Activated naive CD4-positive, alpha-beta T cell treated with anti-CD3 and anti-CD28 coated beads, Interleukin-2, amount 50 U/mL, for 72 hours (primary cell): ENCODE data around the gene PRSS38. TPM values are rescaled to one million over a fixed set of nuclear protein-coding genes. Genes with fewer than 3 reads are reported as not detected.

Experiments
- ATAC-seq, 2 donors: fragments of 150-1000 bp; cut with Tn5 transposase; 2 replicates each; pipeline ENCODE4 v1.10.0; 2021; ENCODE audit warnings: mild to moderate bottlenecking in 2 of 2, moderate library complexity in 2 of 2
- DNase-seq, 2 donors: peaks; one replicate each; pipeline ENCODE4 v3.0.0; 2021 to 2022; ENCODE audit warnings: low spot score in 2 of 2
- H3K27ac Mint-ChIP-seq, 2 donors: one replicate each; pipeline ENCODE4 v1.8.0; 2022; ENCODE audit warnings: mild to moderate bottlenecking in 2 of 2, mixed read lengths in 2 of 2
- H3K36me3 Mint-ChIP-seq, 2 donors: one replicate each; pipeline ENCODE4 v1.8.0; 2022; ENCODE audit warnings: mixed read lengths in 2 of 2
- H3K9me3 Mint-ChIP-seq, 2 donors: one replicate each; pipeline ENCODE4 v1.8.0; 2022; ENCODE audit warnings: mixed read lengths in 2 of 2
- total RNA-seq, 2 donors: library from RNA; stranded (reverse); gene quantifications; one replicate each; pipeline ENCODE4 v1.2.3, GENCODE V29; 2022

PRSS38 gene
- total RNA-seq, 2 donors from 2014 or later: not detected

- ATAC-seq (peak in 1 of 2 donors; percentile 45), DNase-seq (peak in 1 of 2 donors; percentile 53)
- Mint-ChIP-seq H3K27ac (peak overlapping the region in 1 of 2 donors; percentile 57), H3K9me3 (no peaks in the 10 kb centered on the region), H3K36me3 (no peaks in the 10 kb centered on the region)
Measured at GRCh38 chr1:227885648-227886502, 70.4 kb downstream of the PRSS38 start.

DNA sequence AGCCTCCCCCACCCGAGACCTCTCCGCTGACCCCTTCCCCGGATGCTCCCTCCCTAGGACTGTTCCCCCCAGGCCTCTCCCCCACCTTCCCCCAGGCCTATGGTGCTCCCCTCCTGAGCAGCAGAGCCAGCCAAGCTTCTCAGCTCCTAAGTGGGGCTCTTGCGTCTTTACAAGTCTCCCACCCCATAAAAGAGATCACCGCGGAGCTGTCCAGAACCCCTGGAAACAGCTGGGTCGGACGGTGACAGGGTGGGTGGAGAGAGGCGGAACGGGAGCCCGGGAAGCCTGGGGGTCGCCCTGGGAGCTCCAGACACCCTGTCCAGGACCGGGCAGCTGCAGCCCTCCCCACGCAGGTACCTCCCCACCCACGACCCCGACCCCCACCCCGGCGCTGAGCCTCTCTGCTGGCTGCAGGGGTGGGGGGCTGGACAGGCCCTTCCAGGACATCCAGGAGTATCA lies 71.1 kb downstream of the PRSS38 start:
- Mint-ChIP-seq H3K36me3 (no peaks in the 10 kb centered on the region), H3K27ac (no peak overlapping the region), H3K9me3 (no peaks in the 10 kb centered on the region)
- ATAC-seq: no peak
- DNase-seq: peak in 1 of 2 donors; percentile 50

DNA sequence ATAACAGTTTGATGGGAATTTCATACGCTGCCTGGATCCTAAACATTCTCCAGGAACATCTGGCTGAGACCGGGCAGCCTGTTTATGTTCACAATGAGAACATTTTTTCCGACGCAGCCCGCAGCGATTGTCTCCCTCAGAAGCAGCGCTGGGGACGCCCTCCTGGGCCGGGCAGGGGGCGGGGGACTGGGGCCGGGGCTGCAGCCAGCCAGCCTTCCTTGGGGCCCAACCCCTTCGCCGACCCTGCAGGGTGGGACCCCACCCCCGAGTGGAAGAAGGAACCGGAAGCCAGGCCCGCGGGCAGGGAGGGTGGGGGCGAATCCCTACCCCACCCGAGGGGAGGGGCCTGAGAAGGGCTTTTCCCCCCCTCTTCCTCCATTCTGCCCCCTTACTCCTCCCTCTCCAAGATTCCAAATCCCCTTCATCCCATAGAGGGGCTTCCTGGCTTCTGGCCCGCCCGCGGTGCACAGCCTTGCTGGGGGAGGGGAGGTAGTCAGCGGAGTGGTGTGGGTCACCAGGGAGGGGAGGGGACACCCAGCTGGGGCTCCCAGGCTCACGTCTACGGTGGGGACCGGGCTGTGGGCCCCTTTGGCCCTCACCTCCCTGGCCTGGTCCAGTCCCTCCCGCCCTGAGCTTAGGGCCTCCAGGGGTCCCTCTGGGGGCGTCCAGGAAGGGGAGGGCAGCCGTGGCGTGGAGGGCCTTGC lies 71.7 kb downstream of the PRSS38 start:
- H3K9me3 Mint-ChIP-seq: no peaks in the 10 kb centered on the region
- no peak overlapping the region for H3K27ac Mint-ChIP-seq
- peak in 1 of 2 donors; percentile 48 for DNase-seq
- peak; percentile 30 to 34 for ATAC-seq
- no peaks in the 10 kb centered on the region for H3K36me3 Mint-ChIP-seq

DNA sequence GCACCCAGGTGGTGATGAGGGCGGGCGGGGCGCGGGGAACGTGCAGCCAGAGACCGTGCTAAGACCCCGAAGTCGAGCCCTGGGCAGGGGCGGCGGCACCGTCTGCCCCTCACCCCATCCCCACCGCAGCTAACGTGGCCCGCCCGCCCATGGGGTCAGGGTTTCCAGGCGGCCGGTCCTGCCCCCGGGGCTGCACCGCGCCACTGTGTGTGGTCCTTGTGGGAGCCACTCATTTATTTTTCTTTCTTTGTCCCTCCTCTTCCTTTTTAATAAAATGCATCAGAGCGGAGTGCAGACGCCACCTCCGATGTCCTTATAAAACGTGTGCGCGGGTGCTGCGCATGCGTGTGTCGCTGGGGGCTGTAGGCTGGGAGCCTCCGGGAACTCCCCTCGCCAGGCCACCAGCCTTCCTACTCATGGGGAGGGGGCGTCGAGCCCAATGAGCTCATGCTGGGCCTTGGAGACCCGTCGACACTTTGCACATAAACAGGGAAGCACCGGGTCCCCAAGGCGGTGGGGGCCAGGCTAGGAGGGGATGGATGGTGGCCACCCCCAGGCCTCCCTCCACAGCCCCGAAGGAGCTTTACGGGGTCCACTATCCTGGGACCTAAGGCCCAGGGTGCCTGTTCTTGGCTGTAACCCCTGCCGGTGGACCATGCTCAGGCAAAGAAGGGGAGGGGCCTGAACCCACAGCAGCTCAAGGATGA lies 72.4 kb downstream of the PRSS38 start:
- Mint-ChIP-seq H3K36me3 (no peaks in the 10 kb centered on the region), H3K9me3 (no peaks in the 10 kb centered on the region), H3K27ac (peak overlapping the region in 1 of 2 donors; percentile 22)
- DNase-seq: peak in 1 of 2 donors; percentile 55
- peak in 1 of 2 donors; percentile 4 for ATAC-seq

DNA sequence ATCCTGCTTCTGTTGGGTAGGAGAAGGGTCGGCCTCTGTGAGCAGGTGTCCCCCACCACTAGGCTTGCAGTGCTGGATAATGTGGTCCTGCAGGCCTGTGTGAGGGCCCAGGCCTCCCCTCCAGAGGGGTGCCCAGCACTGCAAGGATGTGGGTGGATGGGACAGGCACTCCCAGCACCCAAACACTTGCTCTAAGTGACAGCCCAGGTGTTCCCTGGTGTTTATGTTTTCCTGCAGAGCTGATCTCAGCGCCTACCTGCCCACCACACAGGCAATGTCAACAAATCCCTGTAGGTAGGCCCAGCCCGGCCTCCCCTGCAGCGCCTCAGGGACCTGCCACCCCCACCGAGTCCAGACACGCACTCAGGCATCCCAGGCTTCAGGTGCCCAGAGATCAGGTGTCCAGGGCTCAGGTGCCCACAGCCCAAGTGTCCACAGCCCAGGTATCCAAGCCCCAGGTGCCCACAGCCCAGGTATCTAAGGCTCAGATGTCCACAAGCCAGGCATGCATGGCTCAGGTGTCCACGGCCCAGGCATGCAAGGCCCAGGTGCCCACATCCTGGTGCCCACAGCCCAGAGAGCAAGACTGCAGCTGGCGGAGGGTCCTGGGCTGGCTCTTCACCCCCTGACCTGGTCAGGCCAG lies 73.0 kb downstream of the PRSS38 start:
- DNase-seq (peak in 1 of 2 donors; percentile 49), ATAC-seq (no peak)
- Mint-ChIP-seq H3K9me3 (no peaks in the 10 kb centered on the region), H3K27ac (no peak overlapping the region), H3K36me3 (no peaks in the 10 kb centered on the region)

DNA sequence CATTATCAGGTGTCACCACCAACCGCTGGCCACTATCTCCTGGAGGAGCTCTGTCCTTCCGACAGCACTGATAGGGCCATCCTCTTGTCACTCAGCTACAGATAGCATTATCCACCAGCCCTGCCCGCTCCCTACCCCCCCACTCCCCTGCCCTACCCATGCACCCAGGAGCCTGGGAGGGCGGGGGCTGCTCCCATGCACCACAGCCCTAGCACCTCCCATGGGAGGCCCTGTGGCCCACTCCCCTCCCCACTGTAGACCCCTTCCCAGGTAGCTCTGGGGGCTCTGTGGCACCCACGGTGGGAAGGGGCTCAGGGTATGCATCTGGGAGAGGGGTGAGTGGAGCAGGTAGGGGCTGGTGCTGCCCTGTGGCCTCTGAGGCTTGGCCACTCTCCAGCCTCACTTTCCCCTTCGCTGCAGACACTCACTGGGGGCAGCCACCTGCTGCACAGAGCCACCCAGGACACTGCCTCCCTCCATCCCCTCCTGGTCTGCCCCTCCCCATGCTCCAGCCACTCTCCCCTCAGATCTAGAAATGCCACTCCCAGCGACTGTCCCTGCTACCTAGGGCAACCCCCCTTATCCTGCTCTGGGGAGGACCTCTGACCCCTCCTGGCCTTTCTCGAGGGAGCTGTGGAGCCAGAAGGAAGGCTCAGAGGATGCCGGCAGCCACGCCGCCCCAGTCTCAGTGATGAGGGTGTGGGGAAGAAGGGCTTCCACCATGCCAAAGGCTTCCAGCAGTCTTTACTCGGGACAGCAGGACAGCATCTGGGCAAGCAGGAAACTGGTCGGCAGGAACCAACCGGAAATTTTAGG lies 73.8 kb downstream of the PRSS38 start:
- H3K27ac Mint-ChIP-seq: no peak overlapping the region
- DNase-seq (peak in 1 of 2 donors; percentile 44), ATAC-seq (no peak)
- no peaks in the 10 kb centered on the region for H3K9me3 Mint-ChIP-seq
- no peaks in the 10 kb centered on the region for H3K36me3 Mint-ChIP-seq

- ATAC-seq (no peak), DNase-seq (peak in 1 of 2 donors; percentile 46)
- Mint-ChIP-seq H3K36me3 (no peaks in the 10 kb centered on the region), H3K27ac (no peak overlapping the region), H3K9me3 (no peaks in the 10 kb centered on the region)
Measured at GRCh38 chr1:227889863-227890405, 74.5 kb downstream of the PRSS38 start.

GRCh38 chr1:227890451-227891222 lies 75.2 kb downstream of the PRSS38 start:
- DNase-seq (peak in 1 of 2 donors; percentile 28), ATAC-seq (no peak)
- Mint-ChIP-seq H3K36me3 (no peaks in the 10 kb centered on the region), H3K9me3 (no peaks in the 10 kb centered on the region), H3K27ac (no peak overlapping the region)

DNA sequence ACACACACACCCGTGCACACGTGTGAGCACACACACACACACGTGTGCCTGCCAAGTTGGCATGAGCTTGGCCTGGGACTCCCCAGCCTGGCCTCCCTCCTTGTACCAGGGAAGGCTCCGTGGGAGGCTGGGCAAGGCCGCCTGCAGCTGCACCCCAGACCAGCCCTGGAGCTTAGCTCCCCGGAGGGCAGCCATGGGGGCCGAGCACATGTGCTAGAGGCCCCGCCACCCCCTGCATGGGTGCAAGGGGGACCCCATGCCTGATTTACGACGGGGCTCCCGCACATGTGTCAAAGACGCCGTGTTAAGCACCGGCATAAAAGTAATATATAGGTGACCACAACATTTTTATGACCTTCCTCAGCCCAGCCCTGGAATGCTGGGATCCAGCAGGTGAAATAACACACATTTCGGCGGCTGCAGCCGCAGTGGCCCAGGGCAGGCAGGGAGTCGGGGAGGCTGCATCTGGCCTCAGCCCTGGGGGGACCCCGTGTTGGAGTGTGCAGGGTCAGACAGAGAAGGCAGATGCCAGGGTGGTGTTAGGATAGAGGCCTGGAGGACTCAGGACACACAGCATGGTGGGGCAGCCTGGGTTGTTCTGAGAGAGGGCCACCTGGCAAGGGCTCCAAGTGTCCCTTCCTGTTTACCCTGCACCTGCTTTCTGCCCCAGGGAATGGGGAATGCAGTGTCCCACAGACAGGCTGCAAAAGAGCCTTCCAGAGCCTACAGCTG lies 75.9 kb downstream of the PRSS38 start:
- Mint-ChIP-seq H3K9me3 (no peaks in the 10 kb centered on the region), H3K27ac (no peak overlapping the region), H3K36me3 (no peaks in the 10 kb centered on the region)
- peak in 1 of 2 donors; percentile 33 for DNase-seq
- no peak for ATAC-seq

DNA sequence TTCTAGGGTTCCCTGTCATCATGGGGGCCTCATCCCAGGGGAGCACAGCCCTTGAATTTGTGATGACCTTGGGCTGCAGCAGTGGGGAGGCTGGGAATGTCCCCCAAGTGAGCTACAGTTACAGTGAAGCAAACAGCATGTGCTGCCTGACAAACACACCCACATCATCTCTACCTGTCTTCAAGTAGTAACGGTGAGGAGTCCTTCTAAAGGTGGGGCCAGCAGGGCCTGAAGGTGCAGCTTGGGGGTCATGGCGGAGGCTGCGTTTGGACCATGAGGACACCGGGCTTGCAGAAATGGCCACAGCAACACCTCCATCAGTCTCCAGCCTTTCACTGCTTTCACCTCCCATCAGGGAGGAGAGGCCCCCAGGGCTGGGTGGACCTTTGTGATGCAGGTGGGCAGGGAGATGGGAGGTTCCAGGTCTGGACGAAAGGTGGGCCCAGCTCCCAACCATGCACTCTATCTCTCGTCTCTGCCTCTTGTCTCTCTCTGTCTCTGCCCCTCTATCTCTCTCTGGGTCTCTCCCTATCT lies 76.5 kb downstream of the PRSS38 start:
- H3K9me3 Mint-ChIP-seq: no peaks in the 10 kb centered on the region
- no peak for DNase-seq

DNA sequence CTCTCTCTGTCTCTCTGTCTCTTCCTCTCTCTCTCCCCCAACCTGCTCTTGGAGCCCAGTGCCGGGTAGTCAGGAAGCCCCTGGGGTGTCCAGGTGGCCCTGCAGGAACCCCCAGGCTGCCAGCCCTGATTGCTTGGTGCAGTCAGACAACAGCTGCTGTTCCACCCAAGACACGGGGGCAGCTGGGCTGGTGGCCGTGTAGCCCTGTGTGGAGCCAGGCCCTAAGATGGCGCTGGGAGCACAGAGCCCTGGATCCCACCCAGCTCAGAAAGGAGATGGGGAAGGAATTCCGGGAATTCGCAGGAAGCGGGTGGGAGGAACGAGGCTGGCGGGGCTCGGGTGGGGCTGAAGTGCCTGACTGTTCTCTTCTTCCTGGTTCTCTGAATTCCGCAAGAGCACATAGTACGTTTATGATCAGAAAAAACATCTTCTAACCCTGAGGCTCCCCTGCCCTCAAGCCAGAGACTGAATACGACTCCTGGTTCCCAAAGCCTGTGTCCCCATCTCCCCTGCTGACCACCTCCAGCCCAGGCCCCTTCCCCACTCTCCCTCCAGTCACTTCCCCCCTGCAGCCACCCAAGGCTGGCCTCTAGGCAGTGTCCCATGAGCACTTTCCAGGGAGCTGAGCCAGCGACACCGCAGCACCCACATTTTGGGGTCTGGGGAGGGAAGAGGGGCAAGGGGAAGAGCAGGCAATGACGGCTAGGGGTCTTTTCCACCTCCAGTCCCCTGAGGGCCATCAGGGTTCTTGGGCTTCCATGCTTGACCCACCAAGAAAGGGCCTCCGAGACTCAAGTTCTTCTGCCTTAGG lies 77.2 kb downstream of the PRSS38 start:
- DNase-seq (peak in 1 of 2 donors; percentile 40), ATAC-seq (no peak)
- Mint-ChIP-seq H3K36me3 (no peaks in the 10 kb centered on the region), H3K9me3 (no peaks in the 10 kb centered on the region), H3K27ac (peak overlapping the region in 1 of 2 donors; percentile 33)

More for the DNA sequence above, 76.5 kb downstream of the PRSS38 start:
- no peaks in the 10 kb centered on the region for H3K36me3 Mint-ChIP-seq
- H3K27ac Mint-ChIP-seq: peak overlapping the region in 1 of 2 donors; percentile 33
- ATAC-seq: no peak

GRCh38 chr1:227893300-227893948 lies 77.9 kb downstream of the PRSS38 start:
- no peaks in the 10 kb centered on the region for H3K36me3 Mint-ChIP-seq
- ATAC-seq (no peak), DNase-seq (peak in 1 of 2 donors; percentile 50)
- H3K9me3 Mint-ChIP-seq: no peaks in the 10 kb centered on the region
- H3K27ac Mint-ChIP-seq: no peak overlapping the region
